Measurements from ENCODE around the gene FBXW5. TPM values are rescaled to one million over a fixed set of nuclear protein-coding genes. Genes with fewer than 3 reads are reported as not detected.

The FBXW5 gene
- total RNA-seq, 1 experiment from 2014 or later, result 50.8 TPM

DNA sequence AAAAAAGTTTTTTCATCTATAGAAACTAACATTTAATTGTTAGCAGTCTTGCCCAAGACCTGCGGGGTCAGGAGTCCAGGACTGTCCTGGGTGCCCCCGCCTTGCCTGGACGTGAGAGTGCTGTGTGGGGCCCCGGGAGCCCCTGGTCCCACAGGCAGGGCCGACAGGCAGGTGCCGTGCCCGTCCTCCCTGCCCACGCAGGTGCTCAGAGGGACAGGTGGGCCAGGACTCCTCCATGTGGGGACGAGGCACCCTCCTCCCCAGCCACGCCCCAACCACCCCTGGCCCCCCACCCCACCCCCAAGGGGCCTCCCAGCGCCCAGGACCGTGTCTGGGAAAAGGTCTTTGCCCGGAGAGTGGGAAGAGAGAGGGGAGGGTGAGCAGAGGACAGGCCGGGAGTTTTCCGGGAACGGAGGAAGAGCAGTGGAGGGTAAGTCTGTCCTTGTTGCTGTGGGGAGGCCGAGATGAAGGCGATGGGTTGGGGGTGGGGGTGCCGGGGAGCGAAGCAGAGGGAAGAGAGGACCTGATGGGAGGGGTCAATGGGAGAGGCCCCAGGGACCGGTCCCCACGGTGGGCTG is 4.8 kb upstream of the FBXW5 start:
- no TSS peak for BruUV-seq (replicated peaks)
- CTCF ChIA-PET, result interaction anchor here (1.0 to 2.3 kb wide), 3 partner anchors 47 to 86 kb away, joined by 3 to 47 read pairs (median 4); partner anchors contain the start of gene CLIC3
- TF ChIP-seq, protein P1, sequence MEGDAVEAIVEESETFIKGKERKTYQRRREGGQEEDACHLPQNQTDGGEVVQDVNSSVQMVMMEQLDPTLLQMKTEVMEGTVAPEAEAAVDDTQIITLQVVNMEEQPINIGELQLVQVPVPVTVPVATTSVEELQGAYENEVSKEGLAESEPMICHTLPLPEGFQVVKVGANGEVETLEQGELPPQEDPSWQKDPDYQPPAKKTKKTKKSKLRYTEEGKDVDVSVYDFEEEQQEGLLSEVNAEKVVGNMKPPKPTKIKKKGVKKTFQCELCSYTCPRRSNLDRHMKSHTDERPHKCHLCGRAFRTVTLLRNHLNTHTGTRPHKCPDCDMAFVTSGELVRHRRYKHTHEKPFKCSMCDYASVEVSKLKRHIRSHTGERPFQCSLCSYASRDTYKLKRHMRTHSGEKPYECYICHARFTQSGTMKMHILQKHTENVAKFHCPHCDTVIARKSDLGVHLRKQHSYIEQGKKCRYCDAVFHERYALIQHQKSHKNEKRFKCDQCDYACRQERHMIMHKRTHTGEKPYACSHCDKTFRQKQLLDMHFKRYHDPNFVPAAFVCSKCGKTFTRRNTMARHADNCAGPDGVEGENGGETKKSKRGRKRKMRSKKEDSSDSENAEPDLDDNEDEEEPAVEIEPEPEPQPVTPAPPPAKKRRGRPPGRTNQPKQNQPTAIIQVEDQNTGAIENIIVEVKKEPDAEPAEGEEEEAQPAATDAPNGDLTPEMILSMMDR (IDR thresholded peaks at IDR 0.05; ENCODE audit: unreplicated experiment), result no peak
- peaks cover 35% of the 10 kb centered on the region for H3K36me3 Mint-ChIP-seq (ENCODE audit: insufficient read depth, unreplicated experiment)
- H3K4me3 Mint-ChIP-seq (ENCODE audit: low read depth, unreplicated experiment), result peak overlapping the region; percentile 76
- no peaks in the 10 kb centered on the region for H3K27me3 Mint-ChIP-seq (ENCODE audit: unreplicated experiment)
- peaks cover 8% of the 10 kb centered on the region for H3K4me1 Mint-ChIP-seq (ENCODE audit: low read depth, unreplicated experiment)
- no peak for DNase-seq
- peak overlapping the region; percentile 81 for H3K27ac Mint-ChIP-seq (ENCODE audit: unreplicated experiment)
- intact Hi-C loops (cut with micrococcal nuclease; ENCODE audit: unreplicated experiment), result loop anchor here (2.0 kb wide), 1 partner anchor 85 kb away; no protein-coding TSS in a partner anchor
- no peaks in the 10 kb centered on the region for H3K9me3 Mint-ChIP-seq (ENCODE audit: low read depth, unreplicated experiment)

DNA sequence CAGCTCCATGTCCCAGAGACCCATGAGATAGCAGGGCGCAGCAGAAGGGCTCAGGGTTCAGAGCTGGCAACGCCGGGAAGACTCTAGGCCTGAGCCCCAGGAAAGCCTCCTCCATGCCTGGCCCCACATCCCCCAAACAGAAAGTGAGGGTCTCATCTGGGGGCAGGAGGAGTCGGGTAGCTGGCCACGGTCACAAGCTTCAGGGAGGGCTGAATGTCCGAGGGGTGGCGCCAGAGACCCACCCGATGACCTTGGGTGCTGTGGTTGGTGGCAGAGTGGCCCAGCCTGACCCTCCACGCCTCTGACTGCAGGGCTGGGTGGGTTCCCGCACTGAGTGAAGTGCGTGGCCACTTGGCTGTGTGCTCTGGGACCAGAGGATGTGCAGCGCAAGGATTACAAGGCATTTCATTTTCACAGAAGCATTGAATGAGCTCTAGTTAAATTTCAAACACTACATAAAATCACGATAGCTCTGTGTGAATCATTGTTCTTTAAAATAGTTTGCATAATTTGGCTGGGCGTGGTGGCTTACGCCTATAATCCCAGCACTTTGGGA is 3.5 kb upstream of the FBXW5 start:
- Mint-ChIP-seq H3K27ac (ENCODE audit: unreplicated experiment) (no peak overlapping the region), H3K27me3 (ENCODE audit: unreplicated experiment) (no peaks in the 10 kb centered on the region), H3K4me3 (ENCODE audit: low read depth, unreplicated experiment) (no peak overlapping the region), H3K4me1 (ENCODE audit: low read depth, unreplicated experiment) (peaks cover 8% of the 10 kb centered on the region), H3K36me3 (ENCODE audit: insufficient read depth, unreplicated experiment) (peaks cover 47% of the 10 kb centered on the region), H3K9me3 (ENCODE audit: low read depth, unreplicated experiment) (no peaks in the 10 kb centered on the region)
- no TSS peak for BruUV-seq (replicated peaks)
- TF ChIP-seq, protein P1 (IDR thresholded peaks at IDR 0.05; ENCODE audit: unreplicated experiment), result peak; percentile 59
- CTCF ChIA-PET, result interaction anchor here (0.6 to 2.3 kb wide), 15 partner anchors 17 to 739 kb away, joined by 3 to 47 read pairs (median 4); partner anchors contain the start of genes AJM1, CLIC3, FUT7 and NPDC1
- DNase-seq, result peak; percentile 65
- intact Hi-C loops (cut with micrococcal nuclease; ENCODE audit: unreplicated experiment), result loop anchor here (2.0 kb wide), 1 partner anchor 87 kb away; no protein-coding TSS in a partner anchor

DNA sequence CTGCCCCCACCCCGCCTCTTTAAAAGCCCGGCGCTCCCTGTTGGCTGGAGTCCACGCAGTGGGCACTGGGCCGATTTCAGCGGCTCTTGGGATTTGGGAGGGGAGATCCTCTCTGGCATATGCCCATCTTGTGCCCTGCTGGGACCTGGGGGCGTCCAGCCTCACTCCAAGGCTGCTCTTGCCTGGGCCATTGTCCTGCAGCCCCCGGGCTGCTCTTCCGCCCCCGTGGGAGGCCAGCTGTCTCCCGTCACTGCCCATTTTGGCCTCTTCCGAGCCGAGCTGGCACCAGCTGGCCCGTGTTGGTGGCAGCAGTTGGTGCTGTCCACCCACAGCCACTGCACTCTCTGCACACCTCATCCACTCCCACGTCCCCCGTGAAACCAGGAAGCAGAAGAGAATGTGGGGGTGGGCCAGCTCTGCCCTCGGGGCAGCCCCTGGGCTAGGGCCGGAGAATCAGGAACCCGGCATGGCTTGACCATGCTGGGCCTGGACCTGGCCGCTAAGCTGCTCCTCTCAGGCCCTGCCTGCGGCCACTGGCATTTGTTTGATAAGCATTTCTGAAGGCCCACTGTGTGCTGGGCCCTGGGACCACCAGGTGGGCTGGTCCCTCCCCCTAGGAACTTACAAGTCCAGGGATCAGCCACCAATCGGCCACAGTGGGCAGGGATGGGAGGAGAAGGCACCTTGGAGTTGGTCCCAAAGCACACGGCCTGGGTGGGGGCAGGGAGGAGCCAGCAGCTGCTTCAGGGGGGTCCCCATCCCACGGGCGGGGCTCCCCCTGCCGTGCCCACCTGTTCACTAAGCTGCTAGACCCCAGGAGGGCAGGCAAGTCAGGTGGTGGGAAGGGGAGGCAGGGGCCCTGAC is 2.7 kb upstream of the FBXW5 start:
- Mint-ChIP-seq H3K4me3 (ENCODE audit: low read depth, unreplicated experiment) (no peak overlapping the region), H3K27ac (ENCODE audit: unreplicated experiment) (no peak overlapping the region), H3K36me3 (ENCODE audit: insufficient read depth, unreplicated experiment) (peaks cover 55% of the 10 kb centered on the region), H3K4me1 (ENCODE audit: low read depth, unreplicated experiment) (peaks cover 8% of the 10 kb centered on the region), H3K9me3 (ENCODE audit: low read depth, unreplicated experiment) (no peaks in the 10 kb centered on the region), H3K27me3 (ENCODE audit: unreplicated experiment) (no peaks in the 10 kb centered on the region)
- no TSS peak for BruUV-seq (replicated peaks)
- intact Hi-C loops (cut with micrococcal nuclease; ENCODE audit: unreplicated experiment), result no loop called here
- CTCF ChIA-PET, result interaction anchor here (0.8 to 2.3 kb wide), 10 partner anchors 18 to 272 kb away, joined by 3 to 47 read pairs (median 5); partner anchors contain the start of genes FUT7, NPDC1 and PAXX
- no peak for DNase-seq
- TF ChIP-seq, protein P1 (IDR thresholded peaks at IDR 0.05; ENCODE audit: unreplicated experiment), result no peak

DNA sequence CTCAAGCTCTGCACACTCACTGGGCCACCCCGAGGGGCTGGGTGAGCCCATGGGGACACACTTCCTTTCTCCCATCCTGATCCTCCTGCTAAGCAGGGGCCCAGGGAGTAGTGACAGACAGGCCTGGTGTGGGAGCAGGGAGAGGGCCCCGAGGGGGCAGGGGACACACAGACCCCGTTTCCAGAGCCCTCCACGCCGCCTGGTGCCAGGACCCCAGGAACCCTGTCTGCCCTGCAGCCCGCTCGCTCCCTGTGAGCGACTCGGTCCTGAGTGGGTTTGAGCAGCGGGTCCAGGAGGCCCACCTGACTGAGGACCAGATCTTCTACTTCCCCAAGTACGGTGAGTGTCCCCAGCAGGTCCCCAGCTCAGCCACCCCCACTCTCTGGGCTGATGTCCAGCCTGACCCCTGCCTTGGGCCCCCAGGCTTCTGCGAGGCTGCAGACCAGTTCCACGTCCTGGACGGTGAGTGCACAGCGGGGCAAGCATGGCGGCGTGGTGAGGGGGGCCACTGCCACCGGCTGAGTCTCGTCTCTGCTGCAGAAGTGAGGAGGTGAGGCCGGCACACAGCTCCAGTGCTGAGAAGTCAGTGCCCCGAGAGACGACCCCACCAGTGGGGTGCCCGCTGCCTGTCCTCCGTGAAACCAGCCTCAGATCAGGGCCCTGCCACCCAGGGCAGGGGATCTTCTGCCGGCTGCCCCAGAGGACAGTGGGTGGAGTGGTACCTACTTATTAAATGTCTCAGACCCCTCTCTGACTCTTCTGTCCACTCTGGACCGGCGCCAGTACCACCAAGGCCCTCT is 1.9 kb upstream of the FBXW5 start:
- CTCF ChIA-PET, result interaction anchor here (2.2 kb wide), 1 partner anchor 46 kb away, joined by 15 read pairs; the partner anchor contains the start of gene PAXX
- intact Hi-C loops (cut with micrococcal nuclease; ENCODE audit: unreplicated experiment), result no loop called here
- Mint-ChIP-seq H3K36me3 (ENCODE audit: insufficient read depth, unreplicated experiment) (peaks cover 63% of the 10 kb centered on the region), H3K27ac (ENCODE audit: unreplicated experiment) (no peak overlapping the region), H3K9me3 (ENCODE audit: low read depth, unreplicated experiment) (no peaks in the 10 kb centered on the region), H3K4me1 (ENCODE audit: low read depth, unreplicated experiment) (peaks cover 8% of the 10 kb centered on the region), H3K4me3 (ENCODE audit: low read depth, unreplicated experiment) (no peak overlapping the region), H3K27me3 (ENCODE audit: unreplicated experiment) (no peaks in the 10 kb centered on the region)
- DNase-seq, result no peak
- TF ChIP-seq, protein P1 (IDR thresholded peaks at IDR 0.05; ENCODE audit: unreplicated experiment), result no peak
- no TSS peak for BruUV-seq (replicated peaks)
